ENCODE results near the gene HPS1. TPM values are rescaled to one million over a fixed set of nuclear protein-coding genes. Genes with fewer than 3 reads are reported as not detected.

Gene HPS1
- total RNA-seq, 1 experiment from 2014 or later = 19.1 TPM

- Histone ChIP-seq H3K27me3 (ENCODE audit: low read length) (no peaks in the 10 kb centered on the region), H4K20me1 (ENCODE audit: low read length) (no peaks in the 10 kb centered on the region), H3K9ac (ENCODE audit: low read length) (peak within 1 kb of the TSS; percentile 69), H3K4me2 (ENCODE audit: low read length) (peak within 1 kb of the TSS; percentile 88), H3K27ac (ENCODE audit: low read length) (peak within 1 kb of the TSS; percentile 49), H3K79me2 (ENCODE audit: low read length) (peaks cover 11% of the 10 kb centered on the region), H3K9me3 (ENCODE audit: low read length) (no peaks in the 10 kb centered on the region), H3K36me3 (ENCODE audit: low read depth, low read length) (no peaks in the 10 kb centered on the region), H3K4me3 (ENCODE audit: low read length) (peak within 1 kb of the TSS; percentile 73), H3K9me2 (replicated peaks; ENCODE audit: low read length) (no peaks in the 10 kb centered on the region), H3K4me1 (ENCODE audit: insufficient read depth, low read length) (peaks cover 15% of the 10 kb centered on the region), H3F3A (ENCODE audit: low read length, unreplicated experiment) (no peaks in the 10 kb centered on the region), H2AFZ (ENCODE audit: low read length) (peak within 1 kb of the TSS; percentile 80)
- CTCF ChIA-PET = interaction anchor here (0.5 kb wide), 1 partner anchor 629 kb away, joined by 3 read pairs; no protein-coding TSS in a partner anchor
- intact Hi-C loops (cut with micrococcal nuclease) = loop anchor here (1.0 kb wide), 1 partner anchor 11 kb away; no protein-coding TSS in a partner anchor
- no TSS peak for BruUV-seq (replicated peaks)
- DNase-seq (peak; percentile 91), ATAC-seq (peak; percentile 93)
- no peak for TF ChIP-seq CTCF (conservative IDR thresholded peaks at IDR 0.05; ENCODE audit: low read depth, low read length)
- TF ChIP-seq EZH2phosphoT487 (IDR thresholded peaks at IDR 0.05; ENCODE audit: borderline replicate concordance, low read length) = no peak
- no peak for TF ChIP-seq EZH2 (IDR thresholded peaks at IDR 0.05; ENCODE audit: low read length, unreplicated experiment)
- POLR2A ChIA-PET (ENCODE audit: unreplicated experiment) = interaction anchor here (0.5 to 0.9 kb wide), 2 partner anchors 33 to 87 kb away, joined by 4 read pairs; no protein-coding TSS in a partner anchor
These were observed 31.6 kb downstream of the HPS1 start, which contains the start of gene PYROXD2 for GRCh38 chr10:98414932-98415730. PYROXD2 (minus strand) TSS chr10:98415182; CDS start chr10:98415135, 47 bp downstream.

GRCh38 chr10:98414578-98414931 lies 32.2 kb downstream of the HPS1 start:
- peaks cover 15% of the 10 kb centered on the region for H3K4me1 ChIP-seq (ENCODE audit: insufficient read depth, low read length)
- POLR2A ChIA-PET (ENCODE audit: unreplicated experiment) = interaction anchor here (0.9 kb wide), 1 partner anchor 86 kb away, joined by 4 read pairs; no protein-coding TSS in a partner anchor
- peaks cover 11% of the 10 kb centered on the region for H3K79me2 ChIP-seq (ENCODE audit: low read length)
- H3K9me3 ChIP-seq (ENCODE audit: low read length) = no peaks in the 10 kb centered on the region
- DNase-seq (no peak), ATAC-seq (no peak)
- TSS peak; percentile 76 for BruUV-seq (replicated peaks)
- peak overlapping the region; percentile 49 for H3K27ac ChIP-seq (ENCODE audit: low read length)
- no peaks in the 10 kb centered on the region for H3F3A ChIP-seq (ENCODE audit: low read length, unreplicated experiment)
- no peaks in the 10 kb centered on the region for H3K36me3 ChIP-seq (ENCODE audit: low read depth, low read length)
- H3K4me2 ChIP-seq (ENCODE audit: low read length) = peak overlapping the region; percentile 88
- peak overlapping the region; percentile 73 for H3K4me3 ChIP-seq (ENCODE audit: low read length)
- H3K9ac ChIP-seq (ENCODE audit: low read length) = peak overlapping the region; percentile 69
- no peaks in the 10 kb centered on the region for H3K27me3 ChIP-seq (ENCODE audit: low read length)
- TF ChIP-seq EZH2phosphoT487 (IDR thresholded peaks at IDR 0.05; ENCODE audit: borderline replicate concordance, low read length) (no peak), EZH2 (IDR thresholded peaks at IDR 0.05; ENCODE audit: low read length, unreplicated experiment) (no peak), CTCF (conservative IDR thresholded peaks at IDR 0.05; ENCODE audit: low read depth, low read length) (no peak)
- no peaks in the 10 kb centered on the region for H3K9me2 ChIP-seq (replicated peaks; ENCODE audit: low read length)
- CTCF ChIA-PET = interaction anchor here (0.5 kb wide), 1 partner anchor 630 kb away, joined by 3 read pairs; no protein-coding TSS in a partner anchor
- H2AFZ ChIP-seq (ENCODE audit: low read length) = peak overlapping the region; percentile 80
- no peaks in the 10 kb centered on the region for H4K20me1 ChIP-seq (ENCODE audit: low read length)
- intact Hi-C loops (cut with micrococcal nuclease) = no loop called here
